SK-N-SH treated with all-trans-retinoic acid at 6 μM for 48 hours (cell line): Measurements from ENCODE around the gene TRAPPC10.
"Not testable (repeated sequence)": the region's sequence is repeated elsewhere in the genome, so short reads cannot be mapped to it uniquely, and the experiment has no call there.

Experiments
- ATAC-seq: fragments of 200-7000 bp; cut with Tn5 transposase; 3 replicates; pipeline ENCODE4 v1.9.1; 2020; ENCODE audit warnings: mild to moderate bottlenecking, moderate library complexity

Gene TRAPPC10

GRCh38 chr21:44143996-44144395 is 131.9 kb downstream of the TRAPPC10 start:
- not testable (repeated sequence) for ATAC-seq

GRCh38 chr21:44144784-44145602 is 132.9 kb downstream of the TRAPPC10 start:
- not testable (repeated sequence) for ATAC-seq

- not testable (repeated sequence) for ATAC-seq
Observed at GRCh38 chr21:44145616-44146015, 133.5 kb downstream of the TRAPPC10 start.

- peak; percentile 95 for ATAC-seq
Observed at GRCh38 chr21:44147108-44147507, 135.0 kb downstream of the TRAPPC10 start.

- ATAC-seq: not testable (repeated sequence)
Observed at GRCh38 chr21:44150255-44150654, 138.1 kb downstream of the TRAPPC10 start.

GRCh38 chr21:44153214-44153888 is 141.2 kb downstream of the TRAPPC10 start:
- not testable (repeated sequence) for ATAC-seq

- ATAC-seq: not testable (repeated sequence)
Observed at GRCh38 chr21:44153889-44154228, 141.8 kb downstream of the TRAPPC10 start.

- ATAC-seq: not testable (repeated sequence)
Observed at GRCh38 chr21:44154816-44155230, 142.7 kb downstream of the TRAPPC10 start.

GRCh38 chr21:44155231-44155993 is 143.3 kb downstream of the TRAPPC10 start:
- not testable (repeated sequence) for ATAC-seq

- ATAC-seq: not testable (repeated sequence)
Observed at GRCh38 chr21:44155994-44156380, 143.9 kb downstream of the TRAPPC10 start.
